Stimulated activated CD4-positive, alpha-beta T cell treated with anti-CD3 and anti-CD28 coated beads, TNF-alpha, amount 100 ng/mL, for 4 hours (primary cell): ENCODE measurements around the gene TREH.
"Not testable (repeated sequence)": the region's sequence is repeated elsewhere in the genome, so short reads cannot be mapped to it uniquely, and the experiment has no call there.

Source experiments
- DNase-seq, 3 experiments: peaks; one replicate each; pipeline ENCODE4 v3.0.0-alpha.2; 2020; ENCODE audit warnings: low read depth in 3 of 3

Gene TREH

GRCh38 chr11:118696673-118697226 is 17.3 kb upstream of the TREH start:
- DNase-seq: no peak

- DNase-seq: no peak
Measured at GRCh38 chr11:118694771-118695170, 15.3 kb upstream of the TREH start.

- DNase-seq: no peak
Measured at GRCh38 chr11:118694185-118694584, 14.7 kb upstream of the TREH start.

- peak in 2 of 3 experiments; percentile 38 to 49 for DNase-seq
Measured at GRCh38 chr11:118691926-118692830, 12.7 kb upstream of the TREH start.

- DNase-seq: no peak
Measured at GRCh38 chr11:118690553-118691304, 11.3 kb upstream of the TREH start.

GRCh38 chr11:118689852-118690552 is 10.6 kb upstream of the TREH start:
- peak; percentile 66 to 72 (median 67) for DNase-seq

GRCh38 chr11:118689503-118689851 is 10.0 kb upstream of the TREH start:
- no peak for DNase-seq

- no peak for DNase-seq
Measured at GRCh38 chr11:118688851-118689502, 9.5 kb upstream of the TREH start.

- not testable (repeated sequence) for DNase-seq
Measured at GRCh38 chr11:118688339-118688738, 8.9 kb upstream of the TREH start.

- DNase-seq: no peak
Measured at GRCh38 chr11:118687906-118688305, 8.5 kb upstream of the TREH start.

GRCh38 chr11:118684187-118684586 is 4.7 kb upstream of the TREH start:
- DNase-seq: no peak

- DNase-seq: not testable (repeated sequence)
Measured at GRCh38 chr11:118682939-118683338, 3.5 kb upstream of the TREH start.

GRCh38 chr11:118682372-118682771 is 2.9 kb upstream of the TREH start:
- no peak for DNase-seq

- DNase-seq: not testable (repeated sequence)
Measured at GRCh38 chr11:118678908-118679307, 542 bp downstream of the TREH start.

GRCh38 chr11:118677977-118678376 is 1.5 kb downstream of the TREH start:
- DNase-seq: no peak

- DNase-seq: no peak
Measured at GRCh38 chr11:118674082-118674435, 5.4 kb downstream of the TREH start.

GRCh38 chr11:118673361-118674081 is 5.9 kb downstream of the TREH start:
- DNase-seq: no peak

- no peak for DNase-seq
Measured at GRCh38 chr11:118672846-118673245, 6.6 kb downstream of the TREH start.

GRCh38 chr11:118671254-118671653 is 8.2 kb downstream of the TREH start:
- DNase-seq: no peak

GRCh38 chr11:118670063-118670462 is 9.4 kb downstream of the TREH start:
- DNase-seq: no peak

GRCh38 chr11:118666371-118666770 is 13.1 kb downstream of the TREH start:
- DNase-seq: no peak
